HL-60 (cell line): ENCODE results near the gene IFI27L1.

Experiments
- GABPA ChIP-seq: IDR thresholded peaks from 2 replicates; pipeline ENCODE4 v1.6.1; 2012; ENCODE audit warnings: low read depth
- POLR2AphosphoS5 ChIP-seq: IDR thresholded peaks from 2 replicates; pipeline ENCODE4 v1.6.1; 2012; ENCODE audit warnings: low read depth
- SPI1 ChIP-seq: IDR thresholded peaks from 2 replicates; pipeline ENCODE4 v1.6.1; 2012; ENCODE audit warnings: low read depth, mild to moderate bottlenecking, borderline replicate concordance
- TF ChIP-seq, protein P1 (sequence below): IDR thresholded peaks from one replicate; pipeline ENCODE4 v1.5.1; 2011; ENCODE audit warnings: low read length, control low read depth, inconsistent platforms; ENCODE audit not compliant: insufficient read depth
- TF ChIP-seq, protein P2 (sequence below): IDR thresholded peaks from 2 replicates; pipeline ENCODE4 v1.6.1; 2012; ENCODE audit warnings: low read depth; ENCODE audit not compliant: insufficient replicate concordance

DNA sequence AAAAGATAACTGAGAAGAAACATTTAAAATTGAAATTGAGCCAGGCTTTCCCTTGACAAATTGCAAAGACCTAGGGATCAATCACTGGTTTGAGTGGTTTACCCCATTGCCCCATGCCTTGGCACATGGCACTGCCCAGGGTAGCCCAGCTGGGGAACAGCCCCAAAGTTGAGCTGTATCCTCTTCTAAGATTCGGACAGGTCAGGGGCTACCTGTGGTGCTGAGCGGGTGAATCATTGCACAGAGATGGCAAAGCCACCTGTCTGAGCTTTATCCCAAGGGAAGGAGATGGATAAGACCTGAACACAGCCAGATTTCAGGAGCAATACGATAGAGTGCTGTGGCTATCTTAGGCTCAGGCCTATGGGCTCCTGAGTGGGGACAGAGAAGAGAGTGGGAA, 41.3 kb downstream of the IFI27L1 start:
- TF ChIP-seq, protein P1, sequence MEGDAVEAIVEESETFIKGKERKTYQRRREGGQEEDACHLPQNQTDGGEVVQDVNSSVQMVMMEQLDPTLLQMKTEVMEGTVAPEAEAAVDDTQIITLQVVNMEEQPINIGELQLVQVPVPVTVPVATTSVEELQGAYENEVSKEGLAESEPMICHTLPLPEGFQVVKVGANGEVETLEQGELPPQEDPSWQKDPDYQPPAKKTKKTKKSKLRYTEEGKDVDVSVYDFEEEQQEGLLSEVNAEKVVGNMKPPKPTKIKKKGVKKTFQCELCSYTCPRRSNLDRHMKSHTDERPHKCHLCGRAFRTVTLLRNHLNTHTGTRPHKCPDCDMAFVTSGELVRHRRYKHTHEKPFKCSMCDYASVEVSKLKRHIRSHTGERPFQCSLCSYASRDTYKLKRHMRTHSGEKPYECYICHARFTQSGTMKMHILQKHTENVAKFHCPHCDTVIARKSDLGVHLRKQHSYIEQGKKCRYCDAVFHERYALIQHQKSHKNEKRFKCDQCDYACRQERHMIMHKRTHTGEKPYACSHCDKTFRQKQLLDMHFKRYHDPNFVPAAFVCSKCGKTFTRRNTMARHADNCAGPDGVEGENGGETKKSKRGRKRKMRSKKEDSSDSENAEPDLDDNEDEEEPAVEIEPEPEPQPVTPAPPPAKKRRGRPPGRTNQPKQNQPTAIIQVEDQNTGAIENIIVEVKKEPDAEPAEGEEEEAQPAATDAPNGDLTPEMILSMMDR = no peak
- TF ChIP-seq, protein P2, sequence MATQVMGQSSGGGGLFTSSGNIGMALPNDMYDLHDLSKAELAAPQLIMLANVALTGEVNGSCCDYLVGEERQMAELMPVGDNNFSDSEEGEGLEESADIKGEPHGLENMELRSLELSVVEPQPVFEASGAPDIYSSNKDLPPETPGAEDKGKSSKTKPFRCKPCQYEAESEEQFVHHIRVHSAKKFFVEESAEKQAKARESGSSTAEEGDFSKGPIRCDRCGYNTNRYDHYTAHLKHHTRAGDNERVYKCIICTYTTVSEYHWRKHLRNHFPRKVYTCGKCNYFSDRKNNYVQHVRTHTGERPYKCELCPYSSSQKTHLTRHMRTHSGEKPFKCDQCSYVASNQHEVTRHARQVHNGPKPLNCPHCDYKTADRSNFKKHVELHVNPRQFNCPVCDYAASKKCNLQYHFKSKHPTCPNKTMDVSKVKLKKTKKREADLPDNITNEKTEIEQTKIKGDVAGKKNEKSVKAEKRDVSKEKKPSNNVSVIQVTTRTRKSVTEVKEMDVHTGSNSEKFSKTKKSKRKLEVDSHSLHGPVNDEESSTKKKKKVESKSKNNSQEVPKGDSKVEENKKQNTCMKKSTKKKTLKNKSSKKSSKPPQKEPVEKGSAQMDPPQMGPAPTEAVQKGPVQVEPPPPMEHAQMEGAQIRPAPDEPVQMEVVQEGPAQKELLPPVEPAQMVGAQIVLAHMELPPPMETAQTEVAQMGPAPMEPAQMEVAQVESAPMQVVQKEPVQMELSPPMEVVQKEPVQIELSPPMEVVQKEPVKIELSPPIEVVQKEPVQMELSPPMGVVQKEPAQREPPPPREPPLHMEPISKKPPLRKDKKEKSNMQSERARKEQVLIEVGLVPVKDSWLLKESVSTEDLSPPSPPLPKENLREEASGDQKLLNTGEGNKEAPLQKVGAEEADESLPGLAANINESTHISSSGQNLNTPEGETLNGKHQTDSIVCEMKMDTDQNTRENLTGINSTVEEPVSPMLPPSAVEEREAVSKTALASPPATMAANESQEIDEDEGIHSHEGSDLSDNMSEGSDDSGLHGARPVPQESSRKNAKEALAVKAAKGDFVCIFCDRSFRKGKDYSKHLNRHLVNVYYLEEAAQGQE = no peak
- no peak for TF ChIP-seq POLR2AphosphoS5
- no peak for TF ChIP-seq SPI1
- no peak for TF ChIP-seq GABPA
